MCF 10A (cell line): ENCODE measurements around the gene DACH2. TPM values are rescaled to one million over a fixed set of nuclear protein-coding genes. Genes with fewer than 3 reads are reported as not detected.

Source experiments
- BruUV-seq: library from RNA; stranded (reverse); fragments of 400-500 nt; replicated peaks from 2 replicates; lab custom pipeline; 2021; lab: Mats Ljungman, UMichigan
- CTCF ChIA-PET: fragments of 300-600 bp; sonication (Branson Sonifier 250); formaldehyde crosslinking; extraction: SDS; loops from one replicate; lab custom pipeline; 2021; ENCODE audit warnings: antibody characterized with exemption, inconsistent platforms; lab: Yijun Ruan, JAX
- POLR2A ChIA-PET: fragments of 300-600, 350-650 bp; sonication (Branson Sonifier 250); formaldehyde crosslinking; extraction: SDS; loops from one replicate; lab custom pipeline; 2020; ENCODE audit warnings: antibody characterized with exemption, inconsistent platforms; lab: Yijun Ruan, JAX
- DNase-seq: peaks from one replicate; pipeline ENCODE4 v3.0.0-alpha.2; 2018; ENCODE audit not compliant: unreplicated experiment
- H3K27ac Mint-ChIP-seq: one replicate; pipeline ENCODE4 v1.8.0; 2022; ENCODE audit warnings: mild to moderate bottlenecking, low read depth, mixed read lengths; ENCODE audit not compliant: unreplicated experiment
- H3K27me3 Mint-ChIP-seq: one replicate; pipeline ENCODE4 v1.8.0; 2022; ENCODE audit warnings: mixed read lengths; ENCODE audit not compliant: insufficient read depth, unreplicated experiment
- H3K36me3 Mint-ChIP-seq: one replicate; pipeline ENCODE4 v1.8.0; 2022; ENCODE audit warnings: mild to moderate bottlenecking, moderate library complexity, mixed read lengths; ENCODE audit not compliant: insufficient read depth, unreplicated experiment
- H3K4me1 Mint-ChIP-seq: one replicate; pipeline ENCODE4 v1.8.0; 2022; ENCODE audit warnings: mixed read lengths; ENCODE audit not compliant: insufficient read depth, unreplicated experiment
- H3K4me3 Mint-ChIP-seq: one replicate; pipeline ENCODE4 v1.8.0; 2022; ENCODE audit warnings: mild to moderate bottlenecking, moderate library complexity, mixed read lengths; ENCODE audit not compliant: unreplicated experiment
- H3K9me3 Mint-ChIP-seq: one replicate; pipeline ENCODE4 v1.8.0; 2022; ENCODE audit warnings: mixed read lengths; ENCODE audit not compliant: unreplicated experiment
- CTCF ChIP-seq: fragments of 200-600 bp; IDR thresholded peaks from one replicate; pipeline ENCODE4 v1.8.0; 2022; ENCODE audit warnings: antibody characterized with exemption, mild to moderate bottlenecking; ENCODE audit not compliant: unreplicated experiment
- intact Hi-C: fragments of 100-400 bp; cut with micrococcal nuclease; formaldehyde crosslinking; loops from 2 replicates; pipeline ENCODE4 v1.14.1; 2022
- total RNA-seq: library from RNA; stranded (reverse); gene quantifications from 2 replicates; pipeline ENCODE4 v1.2.3, GENCODE V29; 2022

DACH2 gene
- total RNA-seq, 1 experiment from 2014 or later = not detected

- Mint-ChIP-seq H3K4me1 (no peaks in the 10 kb centered on the region), H3K4me3 (no peak overlapping the region), H3K27me3 (no peaks in the 10 kb centered on the region), H3K27ac (no peak overlapping the region), H3K36me3 (no peaks in the 10 kb centered on the region), H3K9me3 (no peaks in the 10 kb centered on the region)
- intact Hi-C loops = no loop called here
- ChIA-PET CTCF (interaction anchor here (0.6 kb wide), 1 partner anchor 753 kb away, joined by 3 read pairs; no protein-coding TSS in a partner anchor), POLR2A (no interaction called here)
- no peak for TF ChIP-seq CTCF
- no peak for DNase-seq
- no TSS peak for BruUV-seq
Observed at GRCh38 chrX:86714441-86714840, 566.2 kb downstream of the DACH2 start.

GRCh38 chrX:86724277-86724676, 576.0 kb downstream of the DACH2 start:
- no peak for TF ChIP-seq CTCF
- no TSS peak for BruUV-seq
- no peaks in the 10 kb centered on the region for H3K36me3 Mint-ChIP-seq
- no peak overlapping the region for H3K4me3 Mint-ChIP-seq
- H3K4me1 Mint-ChIP-seq = no peaks in the 10 kb centered on the region
- H3K27ac Mint-ChIP-seq = no peak overlapping the region
- no peaks in the 10 kb centered on the region for H3K27me3 Mint-ChIP-seq
- H3K9me3 Mint-ChIP-seq = no peaks in the 10 kb centered on the region
- intact Hi-C loops = no loop called here
- ChIA-PET CTCF (no interaction called here), POLR2A (no interaction called here)
- DNase-seq = no peak

GRCh38 chrX:86747091-86747490, 598.8 kb downstream of the DACH2 start:
- no peak for TF ChIP-seq CTCF
- intact Hi-C loops = no loop called here
- DNase-seq = no peak
- Mint-ChIP-seq H3K4me1 (no peaks in the 10 kb centered on the region), H3K27ac (no peak overlapping the region), H3K9me3 (no peaks in the 10 kb centered on the region), H3K27me3 (no peaks in the 10 kb centered on the region), H3K36me3 (no peaks in the 10 kb centered on the region), H3K4me3 (no peak overlapping the region)
- ChIA-PET POLR2A (no interaction called here), CTCF (no interaction called here)
- no TSS peak for BruUV-seq

GRCh38 chrX:86805241-86805640, 657.0 kb downstream of the DACH2 start:
- H3K4me3 Mint-ChIP-seq = no peak overlapping the region
- TF ChIP-seq CTCF = no peak
- intact Hi-C loops = loop anchor here (10.0 kb wide), 1 partner anchor 140 kb away; no protein-coding TSS in a partner anchor
- H3K27me3 Mint-ChIP-seq = no peaks in the 10 kb centered on the region
- peaks cover 14% of the 10 kb centered on the region for H3K9me3 Mint-ChIP-seq
- DNase-seq = no peak
- POLR2A ChIA-PET = no interaction called here
- CTCF ChIA-PET = interaction anchor here (0.7 kb wide), 2 partner anchors 11 to 906 kb away, joined by 5 to 6 read pairs; no protein-coding TSS in a partner anchor
- H3K4me1 Mint-ChIP-seq = no peaks in the 10 kb centered on the region
- no peak overlapping the region for H3K27ac Mint-ChIP-seq
- BruUV-seq = no TSS peak
- no peaks in the 10 kb centered on the region for H3K36me3 Mint-ChIP-seq
